WTC11 (cell line): ENCODE measurements around the gene AFF3.

Experiments used
- FOXP1 ChIP-seq: sonication (generic); formaldehyde crosslinking; IDR thresholded peaks from 2 replicates; pipeline ENCODE4 v1.8.0; 2022; ENCODE audit warnings: missing genetic modification reagents, mild to moderate bottlenecking, moderate library complexity, borderline replicate concordance
- IRF2 ChIP-seq: sonication (generic); formaldehyde crosslinking; IDR thresholded peaks from 2 replicates; pipeline ENCODE4 v1.8.0; 2022; ENCODE audit warnings: low read depth, missing genetic modification reagents, borderline replicate concordance
- KAT7 ChIP-seq: sonication (generic); formaldehyde crosslinking; IDR thresholded peaks from 2 replicates; pipeline ENCODE4 v1.8.1; 2023; ENCODE audit warnings: missing genetic modification reagents, mild to moderate bottlenecking, borderline replicate concordance
- MAX ChIP-seq: sonication (generic); formaldehyde crosslinking; IDR thresholded peaks from 2 replicates; pipeline ENCODE4 v1.8.0; 2022; ENCODE audit warnings: mild to moderate bottlenecking, missing genetic modification reagents
- TEAD4 ChIP-seq: sonication (generic); formaldehyde crosslinking; IDR thresholded peaks from 2 replicates; pipeline ENCODE4 v1.8.0; 2022; ENCODE audit warnings: mild to moderate bottlenecking, missing genetic modification reagents
- USF1 ChIP-seq: sonication (generic); formaldehyde crosslinking; IDR thresholded peaks from 2 replicates; pipeline ENCODE4 v1.8.0; 2022; ENCODE audit warnings: mild to moderate bottlenecking, missing genetic modification reagents
- ZBTB43 ChIP-seq: sonication (generic); formaldehyde crosslinking; IDR thresholded peaks from 2 replicates; pipeline ENCODE4 v1.8.1; 2023; ENCODE audit warnings: mild to moderate bottlenecking, missing genetic modification reagents
- ZNF121 ChIP-seq: sonication (generic); formaldehyde crosslinking; IDR thresholded peaks from 2 replicates; pipeline ENCODE4 v1.8.0; 2023; ENCODE audit warnings: missing genetic modification reagents
- TF ChIP-seq, protein P1 (sequence below): fragments of 200-600 bp; IDR thresholded peaks from 2 replicates; pipeline ENCODE4 v1.8.0; 2022; ENCODE audit warnings: antibody characterized with exemption
- TF ChIP-seq, protein P2 (sequence below): sonication (generic); formaldehyde crosslinking; IDR thresholded peaks from 2 replicates; pipeline ENCODE4 v1.8.0; 2022; ENCODE audit warnings: mild to moderate bottlenecking, missing genetic modification reagents
- TF ChIP-seq, protein P3 (sequence below): sonication (generic); formaldehyde crosslinking; IDR thresholded peaks from 2 replicates; pipeline ENCODE4 v1.8.0; 2023; ENCODE audit warnings: missing genetic modification reagents
- TF ChIP-seq, protein P4 (sequence below): sonication (generic); formaldehyde crosslinking; IDR thresholded peaks from 2 replicates; pipeline ENCODE4 v1.8.0; 2023; ENCODE audit warnings: missing genetic modification reagents, mild to moderate bottlenecking, borderline replicate concordance

DNA sequence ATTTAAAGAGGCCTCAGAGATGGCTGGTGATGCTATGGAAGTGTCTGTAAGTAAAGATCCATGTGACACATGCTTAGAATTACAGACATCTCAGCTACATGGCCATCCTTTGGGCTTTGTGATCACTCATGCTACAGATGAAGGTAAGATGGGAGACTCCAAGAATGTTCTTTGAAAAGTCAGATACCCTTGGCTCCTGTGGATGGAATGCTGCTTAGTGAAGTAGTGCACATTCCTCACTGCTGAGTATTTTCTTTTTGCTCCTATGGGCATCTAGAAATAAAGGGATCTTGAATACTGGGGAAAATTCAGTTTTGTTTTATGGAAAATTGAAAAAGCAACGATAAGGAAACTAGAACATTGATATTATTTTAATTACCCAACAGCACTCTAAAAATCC is 597.3 kb downstream of the AFF3 start:
- no peak for TF ChIP-seq ZNF121 (CRISPR knock-in tag)
- TF ChIP-seq TEAD4 (CRISPR knock-in tag) = no peak
- TF ChIP-seq KAT7 (CRISPR knock-in tag) = no peak
- TF ChIP-seq, protein P1, sequence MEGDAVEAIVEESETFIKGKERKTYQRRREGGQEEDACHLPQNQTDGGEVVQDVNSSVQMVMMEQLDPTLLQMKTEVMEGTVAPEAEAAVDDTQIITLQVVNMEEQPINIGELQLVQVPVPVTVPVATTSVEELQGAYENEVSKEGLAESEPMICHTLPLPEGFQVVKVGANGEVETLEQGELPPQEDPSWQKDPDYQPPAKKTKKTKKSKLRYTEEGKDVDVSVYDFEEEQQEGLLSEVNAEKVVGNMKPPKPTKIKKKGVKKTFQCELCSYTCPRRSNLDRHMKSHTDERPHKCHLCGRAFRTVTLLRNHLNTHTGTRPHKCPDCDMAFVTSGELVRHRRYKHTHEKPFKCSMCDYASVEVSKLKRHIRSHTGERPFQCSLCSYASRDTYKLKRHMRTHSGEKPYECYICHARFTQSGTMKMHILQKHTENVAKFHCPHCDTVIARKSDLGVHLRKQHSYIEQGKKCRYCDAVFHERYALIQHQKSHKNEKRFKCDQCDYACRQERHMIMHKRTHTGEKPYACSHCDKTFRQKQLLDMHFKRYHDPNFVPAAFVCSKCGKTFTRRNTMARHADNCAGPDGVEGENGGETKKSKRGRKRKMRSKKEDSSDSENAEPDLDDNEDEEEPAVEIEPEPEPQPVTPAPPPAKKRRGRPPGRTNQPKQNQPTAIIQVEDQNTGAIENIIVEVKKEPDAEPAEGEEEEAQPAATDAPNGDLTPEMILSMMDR = no peak
- no peak for TF ChIP-seq ZBTB43 (CRISPR knock-in tag)
- TF ChIP-seq, protein P2, sequence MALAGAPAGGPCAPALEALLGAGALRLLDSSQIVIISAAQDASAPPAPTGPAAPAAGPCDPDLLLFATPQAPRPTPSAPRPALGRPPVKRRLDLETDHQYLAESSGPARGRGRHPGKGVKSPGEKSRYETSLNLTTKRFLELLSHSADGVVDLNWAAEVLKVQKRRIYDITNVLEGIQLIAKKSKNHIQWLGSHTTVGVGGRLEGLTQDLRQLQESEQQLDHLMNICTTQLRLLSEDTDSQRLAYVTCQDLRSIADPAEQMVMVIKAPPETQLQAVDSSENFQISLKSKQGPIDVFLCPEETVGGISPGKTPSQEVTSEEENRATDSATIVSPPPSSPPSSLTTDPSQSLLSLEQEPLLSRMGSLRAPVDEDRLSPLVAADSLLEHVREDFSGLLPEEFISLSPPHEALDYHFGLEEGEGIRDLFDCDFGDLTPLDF (CRISPR knock-in tag) = no peak
- TF ChIP-seq, protein P3, sequence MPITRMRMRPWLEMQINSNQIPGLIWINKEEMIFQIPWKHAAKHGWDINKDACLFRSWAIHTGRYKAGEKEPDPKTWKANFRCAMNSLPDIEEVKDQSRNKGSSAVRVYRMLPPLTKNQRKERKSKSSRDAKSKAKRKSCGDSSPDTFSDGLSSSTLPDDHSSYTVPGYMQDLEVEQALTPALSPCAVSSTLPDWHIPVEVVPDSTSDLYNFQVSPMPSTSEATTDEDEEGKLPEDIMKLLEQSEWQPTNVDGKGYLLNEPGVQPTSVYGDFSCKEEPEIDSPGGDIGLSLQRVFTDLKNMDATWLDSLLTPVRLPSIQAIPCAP (CRISPR knock-in tag) = no peak
- no peak for TF ChIP-seq MAX (CRISPR knock-in tag)
- no peak for TF ChIP-seq IRF2 (CRISPR knock-in tag)
- no peak for TF ChIP-seq USF1
- TF ChIP-seq FOXP1 (CRISPR knock-in tag) = no peak
- TF ChIP-seq, protein P4, sequence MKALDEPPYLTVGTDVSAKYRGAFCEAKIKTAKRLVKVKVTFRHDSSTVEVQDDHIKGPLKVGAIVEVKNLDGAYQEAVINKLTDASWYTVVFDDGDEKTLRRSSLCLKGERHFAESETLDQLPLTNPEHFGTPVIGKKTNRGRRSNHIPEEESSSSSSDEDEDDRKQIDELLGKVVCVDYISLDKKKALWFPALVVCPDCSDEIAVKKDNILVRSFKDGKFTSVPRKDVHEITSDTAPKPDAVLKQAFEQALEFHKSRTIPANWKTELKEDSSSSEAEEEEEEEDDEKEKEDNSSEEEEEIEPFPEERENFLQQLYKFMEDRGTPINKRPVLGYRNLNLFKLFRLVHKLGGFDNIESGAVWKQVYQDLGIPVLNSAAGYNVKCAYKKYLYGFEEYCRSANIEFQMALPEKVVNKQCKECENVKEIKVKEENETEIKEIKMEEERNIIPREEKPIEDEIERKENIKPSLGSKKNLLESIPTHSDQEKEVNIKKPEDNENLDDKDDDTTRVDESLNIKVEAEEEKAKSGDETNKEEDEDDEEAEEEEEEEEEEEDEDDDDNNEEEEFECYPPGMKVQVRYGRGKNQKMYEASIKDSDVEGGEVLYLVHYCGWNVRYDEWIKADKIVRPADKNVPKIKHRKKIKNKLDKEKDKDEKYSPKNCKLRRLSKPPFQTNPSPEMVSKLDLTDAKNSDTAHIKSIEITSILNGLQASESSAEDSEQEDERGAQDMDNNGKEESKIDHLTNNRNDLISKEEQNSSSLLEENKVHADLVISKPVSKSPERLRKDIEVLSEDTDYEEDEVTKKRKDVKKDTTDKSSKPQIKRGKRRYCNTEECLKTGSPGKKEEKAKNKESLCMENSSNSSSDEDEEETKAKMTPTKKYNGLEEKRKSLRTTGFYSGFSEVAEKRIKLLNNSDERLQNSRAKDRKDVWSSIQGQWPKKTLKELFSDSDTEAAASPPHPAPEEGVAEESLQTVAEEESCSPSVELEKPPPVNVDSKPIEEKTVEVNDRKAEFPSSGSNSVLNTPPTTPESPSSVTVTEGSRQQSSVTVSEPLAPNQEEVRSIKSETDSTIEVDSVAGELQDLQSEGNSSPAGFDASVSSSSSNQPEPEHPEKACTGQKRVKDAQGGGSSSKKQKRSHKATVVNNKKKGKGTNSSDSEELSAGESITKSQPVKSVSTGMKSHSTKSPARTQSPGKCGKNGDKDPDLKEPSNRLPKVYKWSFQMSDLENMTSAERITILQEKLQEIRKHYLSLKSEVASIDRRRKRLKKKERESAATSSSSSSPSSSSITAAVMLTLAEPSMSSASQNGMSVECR (CRISPR knock-in tag) = no peak
